Skeletal muscle tissue (tissue), 4 donors: ENCODE measurements around the gene ATP1A2. TPM values are rescaled to one million over a fixed set of nuclear protein-coding genes. Genes with fewer than 3 reads are reported as not detected.

Experiments
- H3K27ac ChIP-seq: one replicate; pipeline ENCODE4 v1.7.0; 2013; ENCODE audit warnings: mild to moderate bottlenecking, low read depth, low read length, inconsistent platforms
- H3K27me3 ChIP-seq, 3 donors: one replicate each; pipeline ENCODE4 v1.7.0; 2013; ENCODE audit warnings: low read length in 3 of 3; ENCODE audit not compliant: control insufficient read depth in 3 of 3, insufficient read depth in 3 of 3
- H3K36me3 ChIP-seq, 3 donors: one replicate each; pipeline ENCODE4 v1.7.0; 2013; ENCODE audit warnings: low read length in 3 of 3; ENCODE audit not compliant: control insufficient read depth in 3 of 3, insufficient read depth in 3 of 3
- H3K4me1 ChIP-seq, 3 donors: one replicate each; pipeline ENCODE4 v1.7.0; 2013; ENCODE audit warnings: low read length in 3 of 3, mild to moderate bottlenecking in 3 of 3; ENCODE audit not compliant: control insufficient read depth in 3 of 3, insufficient read depth in 3 of 3
- H3K4me3 ChIP-seq, 3 donors: one replicate each; pipeline ENCODE4 v1.7.0; 2013; ENCODE audit warnings: low read length in 3 of 3
- H3K9ac ChIP-seq, 3 donors: one replicate each; pipeline ENCODE4 v1.7.0; 2013; ENCODE audit warnings: low read length in 3 of 3, mild to moderate bottlenecking in 3 of 3, moderate library complexity in 2 of 3, low read depth in 1 of 3
- H3K9me3 ChIP-seq, 3 donors: one replicate each; pipeline ENCODE4 v1.7.0; 2013; ENCODE audit warnings: low read length in 3 of 3; ENCODE audit not compliant: control insufficient read depth in 3 of 3
- total RNA-seq: library from RNA; depleted of rRNA; stranded (reverse); fragments of >200 nt; gene quantifications from one replicate; pipeline ENCODE4 v1.2.3, GENCODE V29; 2014
- donor health status: Osteomylitis.

ATP1A2 gene
- total RNA-seq, 1 donor from 2014 or later: 38.1 TPM

- Histone ChIP-seq H3K9me3 (no peaks in the 10 kb centered on the region), H3K4me1 (no peaks in the 10 kb centered on the region), H3K36me3 (no peaks in the 10 kb centered on the region), H3K9ac (no peak within 1 kb of the TSS), H3K27me3 (no peaks in the 10 kb centered on the region), H3K27ac (no peak within 1 kb of the TSS), H3K4me3 (no peak within 1 kb of the TSS)
Observed at GRCh38 chr1:160151303-160151702, 35.7 kb downstream of the ATP1A2 start, which contains the start of gene ATP1A4. Gene ATP1A4 (plus strand): TSS chr1:160151603. CDS start chr1:160152041, 438 bp downstream.

GRCh38 chr1:160154790-160155189 lies 39.2 kb downstream of the ATP1A2 start:
- H3K4me3 ChIP-seq: no peak overlapping the region
- no peak overlapping the region for H3K9ac ChIP-seq
- no peaks in the 10 kb centered on the region for H3K36me3 ChIP-seq
- no peaks in the 10 kb centered on the region for H3K9me3 ChIP-seq
- no peaks in the 10 kb centered on the region for H3K27me3 ChIP-seq
- H3K4me1 ChIP-seq: no peaks in the 10 kb centered on the region
- no peak overlapping the region for H3K27ac ChIP-seq

GRCh38 chr1:160156361-160156760 lies 40.8 kb downstream of the ATP1A2 start:
- H3K27me3 ChIP-seq: no peaks in the 10 kb centered on the region
- H3K9ac ChIP-seq: no peak overlapping the region
- H3K27ac ChIP-seq: no peak overlapping the region
- no peak overlapping the region for H3K4me3 ChIP-seq
- no peaks in the 10 kb centered on the region for H3K9me3 ChIP-seq
- no peaks in the 10 kb centered on the region for H3K4me1 ChIP-seq
- H3K36me3 ChIP-seq: no peaks in the 10 kb centered on the region

GRCh38 chr1:160157174-160157573 lies 41.6 kb downstream of the ATP1A2 start:
- H3K9ac ChIP-seq: no peak overlapping the region
- no peaks in the 10 kb centered on the region for H3K36me3 ChIP-seq
- H3K27ac ChIP-seq: no peak overlapping the region
- H3K4me3 ChIP-seq: no peak overlapping the region
- H3K27me3 ChIP-seq: no peaks in the 10 kb centered on the region
- peaks cover 0 to 2% (median under 1%) of the 10 kb centered on the region in 3 donors for H3K4me1 ChIP-seq
- H3K9me3 ChIP-seq: no peaks in the 10 kb centered on the region

GRCh38 chr1:160158031-160158430 lies 42.5 kb downstream of the ATP1A2 start:
- H3K4me1 ChIP-seq: peaks cover 0 to 8% (median 4%) of the 10 kb centered on the region in 3 donors
- H3K9me3 ChIP-seq: no peaks in the 10 kb centered on the region
- no peaks in the 10 kb centered on the region for H3K27me3 ChIP-seq
- H3K27ac ChIP-seq: no peak overlapping the region
- H3K9ac ChIP-seq: no peak overlapping the region
- H3K36me3 ChIP-seq: no peaks in the 10 kb centered on the region
- H3K4me3 ChIP-seq: no peak overlapping the region

GRCh38 chr1:160158534-160158933 lies 43.0 kb downstream of the ATP1A2 start:
- Histone ChIP-seq H3K27me3 (no peaks in the 10 kb centered on the region), H3K4me1 (peaks cover 0 to 12% (median 4%) of the 10 kb centered on the region in 3 donors), H3K36me3 (no peaks in the 10 kb centered on the region), H3K9ac (no peak overlapping the region), H3K27ac (no peak overlapping the region), H3K4me3 (no peak overlapping the region), H3K9me3 (no peaks in the 10 kb centered on the region)

- H3K4me3 ChIP-seq: no peak overlapping the region
- no peaks in the 10 kb centered on the region for H3K27me3 ChIP-seq
- no peak overlapping the region for H3K9ac ChIP-seq
- peaks cover 0 to 12% (median 4%) of the 10 kb centered on the region in 3 donors for H3K4me1 ChIP-seq
- H3K36me3 ChIP-seq: no peaks in the 10 kb centered on the region
- H3K27ac ChIP-seq: no peak overlapping the region
- no peaks in the 10 kb centered on the region for H3K9me3 ChIP-seq
Observed at GRCh38 chr1:160159846-160160245, 44.3 kb downstream of the ATP1A2 start.

GRCh38 chr1:160161965-160162705 lies 46.6 kb downstream of the ATP1A2 start:
- Histone ChIP-seq H3K4me3 (no peak overlapping the region), H3K36me3 (no peaks in the 10 kb centered on the region), H3K9me3 (no peaks in the 10 kb centered on the region), H3K9ac (peak overlapping the region in 1 of 3 donors; percentile 11), H3K27me3 (no peaks in the 10 kb centered on the region), H3K27ac (no peak overlapping the region), H3K4me1 (peaks cover 0 to 12% (median 4%) of the 10 kb centered on the region in 3 donors)

GRCh38 chr1:160162931-160163330 lies 47.4 kb downstream of the ATP1A2 start:
- H3K9me3 ChIP-seq: no peaks in the 10 kb centered on the region
- no peak overlapping the region for H3K4me3 ChIP-seq
- H3K36me3 ChIP-seq: no peaks in the 10 kb centered on the region
- no peak overlapping the region for H3K27ac ChIP-seq
- no peaks in the 10 kb centered on the region for H3K27me3 ChIP-seq
- H3K4me1 ChIP-seq: peaks cover 2 to 20% (median 12%) of the 10 kb centered on the region in 3 donors
- H3K9ac ChIP-seq: no peak overlapping the region

GRCh38 chr1:160163615-160164014 lies 48.1 kb downstream of the ATP1A2 start:
- no peak overlapping the region for H3K4me3 ChIP-seq
- no peaks in the 10 kb centered on the region for H3K36me3 ChIP-seq
- H3K27me3 ChIP-seq: no peaks in the 10 kb centered on the region
- H3K4me1 ChIP-seq: peaks cover 3 to 22% (median 16%) of the 10 kb centered on the region in 3 donors
- H3K27ac ChIP-seq: no peak overlapping the region
- no peaks in the 10 kb centered on the region for H3K9me3 ChIP-seq
- H3K9ac ChIP-seq: no peak overlapping the region
